Activated T-helper 1 cell treated with Interleukin-2 at 50 U/mL for 16 hours (primary cell): ENCODE measurements around the gene TNNT1.
"Not testable (repeated sequence)": the region's sequence is repeated elsewhere in the genome, so short reads cannot be mapped to it uniquely, and the experiment has no call there.

Experiments
- DNase-seq: peaks from one replicate; pipeline ENCODE4 v3.0.0-alpha.2; 2020; ENCODE audit warnings: low read depth

TNNT1 gene

GRCh38 chr19:55169136-55169535 lies 20.1 kb upstream of the TNNT1 start:
- no peak for DNase-seq

GRCh38 chr19:55166530-55167268 lies 17.7 kb upstream of the TNNT1 start, which contains the start of gene DNAAF3:
DNAAF3 (minus strand) TSS chr19:55166613; CDS start chr19:55166413, 200 bp downstream.
- no peak for DNase-seq

DNA sequence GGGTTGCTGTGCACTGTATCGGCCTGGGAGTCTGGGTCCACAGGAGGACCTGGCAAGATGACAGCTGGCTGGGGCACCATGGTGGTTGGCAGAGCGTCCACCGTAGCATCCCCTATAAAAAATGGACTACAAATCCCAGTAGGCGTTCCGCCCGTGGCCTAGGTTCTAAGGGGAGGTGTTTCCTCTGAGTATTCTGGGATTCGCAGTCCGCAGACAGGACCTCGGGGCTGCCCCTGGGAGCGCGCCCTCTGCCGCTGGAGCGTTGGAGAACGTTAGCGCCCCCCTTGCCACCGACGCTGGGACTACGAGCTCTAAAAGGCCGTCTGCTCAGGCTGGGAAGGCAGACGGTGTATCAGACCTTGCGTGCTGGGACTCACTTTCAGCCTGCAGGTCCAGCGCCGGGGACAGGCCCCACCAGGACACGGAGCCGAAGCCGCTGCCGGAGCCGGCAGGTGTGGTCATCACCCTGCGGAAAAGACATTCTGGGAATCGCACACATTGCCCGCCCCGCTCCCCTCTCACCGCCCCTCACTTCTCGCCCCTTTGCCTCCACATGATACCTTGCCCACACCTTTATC lies 17.0 kb upstream of the TNNT1 start:
- DNase-seq = no peak

DNA sequence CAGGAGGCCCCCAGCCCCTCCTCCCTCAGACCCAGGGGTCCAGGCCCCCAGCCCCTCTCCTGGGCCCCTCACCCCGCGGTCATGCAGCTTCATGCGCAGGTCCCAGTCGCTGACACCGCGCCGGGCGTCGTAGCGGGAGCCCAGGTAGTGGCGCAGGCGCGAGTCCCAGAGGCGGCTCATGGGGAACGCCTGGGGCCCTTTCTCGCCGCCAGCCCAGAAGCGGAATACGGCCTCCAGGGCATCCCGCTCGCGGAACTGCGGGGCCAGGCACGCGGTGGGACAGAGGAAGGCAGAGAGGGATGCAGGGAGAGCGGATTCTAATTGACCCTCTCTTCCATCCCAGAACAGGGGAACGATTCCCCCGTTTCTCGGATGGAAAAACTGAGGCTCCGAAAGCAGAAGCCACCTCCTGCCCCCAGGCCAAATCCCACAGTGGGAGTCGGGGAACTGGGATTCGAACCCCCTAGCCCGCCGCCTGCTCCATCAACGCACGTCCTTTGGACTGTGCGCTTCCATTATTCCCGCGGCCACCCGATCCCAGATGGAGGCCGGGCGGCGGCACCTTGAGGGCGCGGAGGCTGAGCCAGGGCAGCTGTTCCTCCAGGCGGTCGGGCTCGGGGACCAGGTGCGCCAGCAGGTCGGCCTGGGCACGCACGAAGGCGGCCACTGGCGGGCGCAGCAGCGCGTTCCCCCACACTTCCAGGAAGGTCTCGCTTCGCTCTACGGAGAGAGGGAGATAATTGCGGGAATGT lies 12.7 kb upstream of the TNNT1 start:
- DNase-seq = no peak

DNA sequence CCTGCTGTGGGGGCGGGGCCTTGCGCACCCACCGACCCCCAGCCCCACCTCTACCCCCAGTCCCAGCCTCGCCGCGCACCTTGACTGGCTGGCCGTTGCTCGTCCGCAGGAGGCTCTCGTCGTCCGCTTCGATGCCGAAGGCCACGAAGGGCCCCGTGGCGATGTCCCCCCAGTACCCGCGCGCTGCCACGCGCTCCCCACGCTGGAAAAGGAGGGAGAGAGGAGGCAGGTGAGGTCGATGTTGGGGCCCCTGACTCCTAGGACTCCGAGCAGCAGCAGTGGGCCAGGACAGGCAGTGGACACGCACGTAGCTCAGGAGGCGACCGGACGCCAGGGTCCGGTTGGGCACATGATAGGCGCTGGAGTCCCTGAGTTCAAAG lies 12.0 kb upstream of the TNNT1 start:
- DNase-seq = no peak

GRCh38 chr19:55160128-55160985 lies 11.4 kb upstream of the TNNT1 start:
- DNase-seq = peak; percentile 65

GRCh38 chr19:55158848-55159749 lies 10.1 kb upstream of the TNNT1 start:
- no peak for DNase-seq

- no peak for DNase-seq
Observed at GRCh38 chr19:55158423-55158822, 9.4 kb upstream of the TNNT1 start.

DNA sequence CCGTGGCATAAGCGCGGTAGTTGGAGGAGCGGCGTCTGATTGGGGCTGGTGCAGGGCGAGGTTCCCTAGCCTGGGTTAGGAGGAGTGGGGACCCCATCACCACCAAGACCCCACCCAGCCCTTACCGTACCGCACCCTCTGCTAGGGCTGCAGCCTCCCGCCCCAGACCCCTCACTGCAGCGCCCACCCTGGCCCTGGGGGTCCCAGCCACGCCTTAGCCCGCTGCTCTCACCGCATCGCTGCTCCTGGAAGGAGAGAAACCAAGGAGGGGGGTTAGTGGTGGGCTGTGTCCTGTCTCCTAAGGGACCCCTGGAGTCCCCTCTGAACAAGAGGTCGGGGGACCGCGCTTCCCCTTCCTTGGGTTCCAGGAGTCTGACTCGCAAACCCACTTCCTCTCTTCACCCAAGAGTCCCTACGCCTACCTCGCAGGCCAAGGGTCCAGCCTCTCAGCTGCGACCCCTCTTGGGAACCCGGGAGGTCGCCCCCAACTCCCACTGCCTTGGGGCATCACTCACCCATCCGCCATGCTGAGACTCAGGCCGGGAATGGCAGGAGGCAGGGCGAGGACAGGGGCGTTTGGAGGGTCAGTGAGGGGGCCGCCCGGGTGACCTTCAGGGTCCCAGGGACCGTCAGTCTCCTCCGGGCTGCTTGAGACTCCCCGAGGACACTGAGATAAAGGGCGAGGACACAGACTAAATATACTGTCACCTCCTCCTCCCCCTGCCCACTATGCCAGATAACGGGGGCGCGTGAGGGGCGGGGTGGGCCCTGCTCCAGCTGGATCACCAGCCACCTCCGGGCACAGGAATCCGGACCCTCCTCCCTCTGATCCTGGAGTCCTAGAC lies 8.3 kb upstream of the TNNT1 start, which contains the start of gene TNNI3:
Gene TNNI3 (minus strand): TSS at position 669 of the 845 bp plus-strand sequence. CDS start 143 bp downstream, at position 526.
- DNase-seq = no peak

- DNase-seq = no peak
Observed at GRCh38 chr19:55156202-55157063, 7.4 kb upstream of the TNNT1 start.

- DNase-seq = not testable (repeated sequence)
Observed at GRCh38 chr19:55155784-55156183, 6.8 kb upstream of the TNNT1 start.

DNA sequence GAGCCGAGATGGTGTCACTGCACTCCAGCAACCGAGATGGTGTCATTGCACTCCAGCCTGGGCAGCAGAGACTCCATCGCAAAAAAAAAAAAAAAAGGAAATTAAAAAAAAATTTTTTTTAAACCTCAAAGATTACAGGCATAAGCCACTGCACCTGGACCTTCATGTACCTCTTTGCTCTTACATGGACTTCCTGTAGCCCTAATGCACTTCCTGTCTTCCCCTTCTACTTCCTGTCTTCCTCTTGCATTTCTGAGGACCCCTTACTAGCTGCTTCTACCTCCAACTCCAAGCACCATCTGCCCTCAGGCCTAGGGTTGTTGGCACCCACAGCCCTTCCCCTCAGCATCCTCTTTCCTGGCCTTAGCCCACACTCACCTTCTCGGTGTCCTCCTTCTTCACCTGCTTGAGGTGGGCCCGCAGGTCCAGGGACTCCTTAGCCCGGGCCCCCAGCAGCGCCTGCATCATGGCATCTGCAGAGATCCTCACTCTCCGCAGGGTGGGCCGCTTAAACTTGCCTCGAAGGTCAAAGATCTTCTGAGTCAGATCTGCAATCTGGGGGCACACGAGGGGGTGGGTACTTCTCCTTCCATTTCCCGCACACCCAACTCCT lies 4.8 kb upstream of the TNNT1 start:
- no peak for DNase-seq

DNA sequence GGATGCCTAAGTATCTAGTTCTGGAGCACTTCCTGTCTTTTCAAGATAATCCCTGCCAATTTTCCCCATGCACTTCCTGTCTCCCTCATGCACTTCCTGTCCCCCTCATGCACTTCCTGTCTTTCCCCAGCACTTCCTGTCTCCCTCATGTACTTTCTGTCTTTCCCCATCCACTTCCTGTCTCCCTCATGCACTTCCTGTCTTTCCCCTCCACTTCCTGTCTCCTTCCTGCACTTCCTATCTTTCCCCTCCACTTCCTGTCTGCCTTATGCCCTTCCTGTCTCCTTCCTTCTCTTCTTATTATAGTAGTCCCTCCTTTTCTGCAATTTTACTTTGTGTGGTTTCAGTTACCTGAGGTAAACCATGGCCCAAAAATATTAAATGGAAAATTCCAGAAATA lies 3.0 kb upstream of the TNNT1 start:
- no peak for DNase-seq

DNA sequence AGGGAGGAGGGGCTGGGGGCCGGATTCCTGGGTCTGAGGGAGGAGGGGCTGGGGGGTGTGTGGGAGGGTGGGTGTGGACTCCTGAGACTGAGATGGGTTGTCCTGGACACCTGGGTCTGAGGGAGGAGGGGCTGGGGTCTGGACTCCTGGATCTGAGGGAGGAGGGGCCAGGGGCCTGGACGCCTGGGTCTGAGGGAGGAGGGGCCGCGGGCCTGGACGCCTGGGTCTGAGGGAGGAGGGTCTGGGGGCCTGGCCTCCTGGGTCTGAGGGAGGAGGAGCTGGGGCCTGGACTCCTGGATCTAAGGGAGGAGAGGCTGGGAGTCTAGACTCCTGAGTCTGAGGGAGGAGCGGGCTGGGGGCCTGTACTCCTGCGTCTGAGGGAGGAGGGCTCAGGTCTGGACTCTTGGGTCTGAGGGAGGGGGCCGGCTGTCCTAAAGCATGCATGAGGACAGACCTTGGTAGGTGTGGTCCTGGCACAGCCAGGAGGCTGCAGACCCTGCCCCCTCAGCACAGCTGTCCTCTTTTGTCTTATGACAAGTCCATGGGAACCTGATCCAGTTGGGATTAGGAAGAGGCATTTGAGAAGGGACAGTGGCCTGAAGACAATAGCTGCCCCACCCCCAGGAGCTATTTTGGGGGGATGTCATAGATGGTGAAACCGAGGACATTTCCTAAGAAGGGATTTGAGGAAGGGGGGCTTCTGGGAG lies 1.3 kb downstream of the TNNT1 start:
- DNase-seq = no peak

DNA sequence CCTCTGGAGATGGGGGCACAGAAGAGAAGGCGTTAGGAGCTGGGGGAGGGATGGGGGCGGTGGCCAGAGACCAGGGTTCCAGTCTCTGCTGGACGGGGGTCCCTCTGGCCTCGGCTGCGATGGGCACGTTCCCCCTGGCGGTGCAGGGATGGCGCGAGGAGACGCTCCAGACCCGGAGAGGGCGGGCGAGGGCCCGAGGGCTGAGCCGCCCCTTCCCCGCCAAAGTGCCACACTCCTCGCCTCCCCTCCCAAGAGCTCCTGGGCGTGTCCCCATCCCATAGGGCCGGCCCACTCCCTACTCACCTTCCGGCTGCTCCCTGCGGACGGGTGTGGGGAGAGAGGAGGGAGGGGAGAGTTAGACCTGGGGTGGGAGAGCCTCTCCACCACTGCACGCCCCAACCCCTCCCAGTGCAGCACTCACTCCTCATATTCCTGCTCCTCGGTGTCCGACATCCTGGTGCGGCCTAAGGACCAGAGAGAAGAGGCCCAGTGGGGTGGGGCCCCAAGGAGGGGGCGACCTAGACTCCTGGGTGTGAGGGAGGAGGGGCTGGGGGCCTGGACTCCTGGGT lies 2.2 kb downstream of the TNNT1 start:
- no peak for DNase-seq

DNA sequence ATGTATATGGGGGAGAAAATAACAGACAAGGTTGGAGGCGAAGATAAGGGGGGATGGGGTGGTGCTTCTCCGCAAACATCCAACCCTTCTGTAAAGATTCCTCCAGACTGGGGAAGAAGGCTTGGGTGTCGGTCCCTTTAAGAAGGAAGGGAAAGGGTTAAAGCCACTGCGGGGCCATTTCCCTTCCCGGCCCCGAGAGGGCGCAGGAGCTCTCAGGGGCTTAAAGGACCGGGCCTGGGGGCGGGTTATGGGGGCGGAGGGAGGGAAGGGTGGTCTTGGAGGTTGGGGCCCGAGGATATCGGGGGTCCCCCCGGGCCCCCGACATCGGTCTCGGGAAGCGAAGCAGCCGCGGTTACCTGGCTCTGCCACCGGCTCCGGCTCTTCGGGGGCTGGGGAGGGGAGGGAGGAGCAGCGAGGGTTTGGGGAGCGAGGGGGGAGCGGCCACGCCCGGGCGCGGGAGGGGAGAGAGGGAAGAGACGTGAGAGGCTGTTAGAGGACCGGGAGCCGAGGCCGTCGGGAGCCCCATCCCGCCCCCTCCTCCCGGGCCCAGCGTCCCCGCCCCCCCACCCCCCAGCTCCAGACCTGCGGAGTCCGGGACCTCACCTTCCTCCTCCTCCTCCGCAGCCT lies 2.8 kb downstream of the TNNT1 start:
- no peak for DNase-seq

GRCh38 chr19:55145232-55145631 lies 3.8 kb downstream of the TNNT1 start:
- DNase-seq = no peak
